ENCODE results near the gene PTPRG. TPM values are rescaled to one million over a fixed set of nuclear protein-coding genes. Genes with fewer than 3 reads are reported as not detected.

The PTPRG gene
- total and polyA plus RNA-seq, 2 donors (not counting 3 experiments of a cell fraction or from before 2014, with no cell fraction given), result 8.9 to 39.1 TPM

- no TSS peak for BruUV-seq (replicated peaks)
- H3K4me1 ChIP-seq (ENCODE audit: control insufficient read depth, extremely low read depth, insufficient read depth, low read length), result no peaks in the 10 kb centered on the region
- TF ChIP-seq POLR2A (IDR thresholded peaks at IDR 0.05; ENCODE audit: low read depth, low read length) (no peak), CTCF (IDR thresholded peaks at IDR 0.05; ENCODE audit: extremely low read depth in 1 of 2, insufficient read depth in 1 of 2, low read depth in 1 of 2, low read length in 2 of 2) (no peak), MAX (IDR thresholded peaks at IDR 0.05; ENCODE audit: insufficient read depth, insufficient read length) (no peak), JUN (IDR thresholded peaks at IDR 0.05; ENCODE audit: borderline replicate concordance, insufficient read depth, insufficient read length, low read depth) (no peak), MYC (IDR thresholded peaks at IDR 0.05; ENCODE audit: low read depth, low read length) (no peak), GATA2 (IDR thresholded peaks at IDR 0.05; ENCODE audit: insufficient read depth, insufficient read length, low read depth, low read length) (no peak), FOS (IDR thresholded peaks at IDR 0.05; ENCODE audit: borderline replicate concordance, insufficient read depth, low read length) (no peak), POLR2AphosphoS5 (IDR thresholded peaks at IDR 0.05; ENCODE audit: insufficient read depth, low read depth, low read length) (no peak)
- no peaks in the 10 kb centered on the region for H3K36me3 ChIP-seq (ENCODE audit: control insufficient read depth in 2 of 2, extremely low read depth in 1 of 2, insufficient read depth in 2 of 2, low read length in 2 of 2)
- H3K79me2 ChIP-seq (ENCODE audit: control insufficient read depth, insufficient read depth, low read length), result no peaks in the 10 kb centered on the region
- FAIRE-seq (no peak), DNase-seq (ENCODE audit: low read depth, low spot score) (no peak)
- CTCF ChIA-PET, result no interaction called here
- POLR2A ChIA-PET, result no interaction called here
- no peak overlapping the region for H3K4me3 ChIP-seq (replicated peaks in 1 of 3; ENCODE audit: insufficient read depth in 1 of 3, low read depth in 1 of 3, low read length in 3 of 3)
- dilution Hi-C loops (cut with MboI; ENCODE audit: extremely low pct_ligation_motif_present, low sequenced_read_pairs), result no loop called here
- H3K27ac ChIP-seq (ENCODE audit: insufficient read depth, low read depth, low read length), result no peak overlapping the region
- H3K27me3 ChIP-seq (ENCODE audit: control insufficient read depth in 2 of 2, insufficient read depth in 2 of 2, low read length in 2 of 2), result no peaks in the 10 kb centered on the region
- no peaks in the 10 kb centered on the region for H3K9me1 ChIP-seq (replicated peaks; ENCODE audit: control insufficient read depth, extremely low read depth, insufficient read depth, low read length)
- no peak overlapping the region for H3K4me2 ChIP-seq (ENCODE audit: insufficient read depth, low read length)
- no peaks in the 10 kb centered on the region for H3K9me3 ChIP-seq (replicated peaks; ENCODE audit: control insufficient read depth, insufficient read depth, low read length)
- intact Hi-C loops (cut with micrococcal nuclease), result no loop called here
- H2AFZ ChIP-seq (ENCODE audit: low read depth, low read length), result no peak overlapping the region
- H3K9ac ChIP-seq (replicated peaks; ENCODE audit: extremely low read depth, insufficient read depth, low read length), result no peak overlapping the region
- no peaks in the 10 kb centered on the region for H4K20me1 ChIP-seq (replicated peaks; ENCODE audit: control insufficient read depth, extremely low read depth, insufficient read depth, low read length)
Measured at GRCh38 chr3:61811652-61812051, 250.3 kb downstream of the PTPRG start.
